ENCODE results near the gene SLCO2A1.

DNA sequence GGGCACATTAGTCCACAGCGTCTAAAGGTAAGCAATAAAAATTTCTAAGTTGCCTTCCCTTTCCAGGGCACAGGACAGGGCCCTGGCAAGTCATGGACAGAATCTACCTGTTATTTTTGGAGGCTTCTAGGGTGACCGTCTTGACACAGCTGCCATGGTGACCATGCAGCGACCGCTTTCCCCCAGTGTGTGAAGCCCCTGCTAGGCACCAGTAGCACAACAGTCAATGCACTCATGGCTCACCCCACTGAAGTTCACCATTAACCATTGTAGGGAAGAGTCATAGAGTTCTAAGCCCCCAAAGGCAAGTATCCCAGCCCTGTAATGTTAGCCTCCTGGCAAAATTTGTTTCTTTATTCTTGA, 43.8 kb upstream of the SLCO2A1 start:
- TF ChIP-seq, protein P1, sequence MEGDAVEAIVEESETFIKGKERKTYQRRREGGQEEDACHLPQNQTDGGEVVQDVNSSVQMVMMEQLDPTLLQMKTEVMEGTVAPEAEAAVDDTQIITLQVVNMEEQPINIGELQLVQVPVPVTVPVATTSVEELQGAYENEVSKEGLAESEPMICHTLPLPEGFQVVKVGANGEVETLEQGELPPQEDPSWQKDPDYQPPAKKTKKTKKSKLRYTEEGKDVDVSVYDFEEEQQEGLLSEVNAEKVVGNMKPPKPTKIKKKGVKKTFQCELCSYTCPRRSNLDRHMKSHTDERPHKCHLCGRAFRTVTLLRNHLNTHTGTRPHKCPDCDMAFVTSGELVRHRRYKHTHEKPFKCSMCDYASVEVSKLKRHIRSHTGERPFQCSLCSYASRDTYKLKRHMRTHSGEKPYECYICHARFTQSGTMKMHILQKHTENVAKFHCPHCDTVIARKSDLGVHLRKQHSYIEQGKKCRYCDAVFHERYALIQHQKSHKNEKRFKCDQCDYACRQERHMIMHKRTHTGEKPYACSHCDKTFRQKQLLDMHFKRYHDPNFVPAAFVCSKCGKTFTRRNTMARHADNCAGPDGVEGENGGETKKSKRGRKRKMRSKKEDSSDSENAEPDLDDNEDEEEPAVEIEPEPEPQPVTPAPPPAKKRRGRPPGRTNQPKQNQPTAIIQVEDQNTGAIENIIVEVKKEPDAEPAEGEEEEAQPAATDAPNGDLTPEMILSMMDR (IDR thresholded peaks at IDR 0.05): no peak
- no peak for TF ChIP-seq POLR2A (IDR thresholded peaks at IDR 0.05)

Measured in testis (tissue), 2 donors.